HG03060 (cell line): ENCODE results near the gene PNPLA5.
"Not testable (repeated sequence)": the region's sequence is repeated elsewhere in the genome, so short reads cannot be mapped to it uniquely, and the experiment has no call there.

Source experiments
- ATAC-seq: cut with Tn5 transposase; IDR thresholded peaks from one replicate; pipeline ENCODE4 v1.9.1; 2021; ENCODE audit warnings: low read depth, moderate number of reproducible peaks; ENCODE audit not compliant: unreplicated experiment

PNPLA5 gene

GRCh38 chr22:43903033-43903432 lies 11.2 kb upstream of the PNPLA5 start:
- not testable (repeated sequence) for ATAC-seq

GRCh38 chr22:43901976-43902643 lies 10.3 kb upstream of the PNPLA5 start:
- no peak for ATAC-seq

GRCh38 chr22:43900206-43900605 lies 8.4 kb upstream of the PNPLA5 start:
- ATAC-seq: no peak

GRCh38 chr22:43897751-43898261 lies 6.0 kb upstream of the PNPLA5 start:
- no peak for ATAC-seq

GRCh38 chr22:43895986-43896645 lies 4.3 kb upstream of the PNPLA5 start:
- ATAC-seq: no peak

- ATAC-seq: no peak
Measured at GRCh38 chr22:43894122-43894521, 2.3 kb upstream of the PNPLA5 start.

- ATAC-seq: no peak
Measured at GRCh38 chr22:43893266-43893665, 1.5 kb upstream of the PNPLA5 start.

- no peak for ATAC-seq
Measured at GRCh38 chr22:43892183-43892894, 526 bp upstream of the PNPLA5 start.

- no peak for ATAC-seq
Measured at GRCh38 chr22:43890901-43891331, 897 bp downstream of the PNPLA5 start.

- no peak for ATAC-seq
Measured at GRCh38 chr22:43889860-43890253, 2.0 kb downstream of the PNPLA5 start.

GRCh38 chr22:43889201-43889859 lies 2.5 kb downstream of the PNPLA5 start:
- ATAC-seq: no peak

- no peak for ATAC-seq
Measured at GRCh38 chr22:43888740-43889139, 3.1 kb downstream of the PNPLA5 start.

GRCh38 chr22:43887391-43887790 lies 4.4 kb downstream of the PNPLA5 start:
- no peak for ATAC-seq

- no peak for ATAC-seq
Measured at GRCh38 chr22:43886231-43886630, 5.6 kb downstream of the PNPLA5 start.

GRCh38 chr22:43885786-43886185 lies 6.0 kb downstream of the PNPLA5 start:
- no peak for ATAC-seq

GRCh38 chr22:43885319-43885671 lies 6.5 kb downstream of the PNPLA5 start:
- ATAC-seq: no peak

- no peak for ATAC-seq
Measured at GRCh38 chr22:43884600-43885318, 7.1 kb downstream of the PNPLA5 start.

GRCh38 chr22:43883719-43884415 lies 7.9 kb downstream of the PNPLA5 start:
- no peak for ATAC-seq

- no peak for ATAC-seq
Measured at GRCh38 chr22:43883012-43883661, 8.7 kb downstream of the PNPLA5 start.
